ENCODE measurements around the gene LRRC75B.

LRRC75B gene

GRCh38 chr22:24585461-24585860 lies 7.4 kb downstream of the LRRC75B start:
- no peak for DNase-seq (ENCODE audit: low spot score)

GRCh38 chr22:24584871-24585411 lies 7.9 kb downstream of the LRRC75B start:
- DNase-seq (ENCODE audit: low spot score), result no peak

GRCh38 chr22:24584166-24584790 lies 8.6 kb downstream of the LRRC75B start:
- no peak for DNase-seq (ENCODE audit: low spot score)

- no peak for DNase-seq (ENCODE audit: low spot score)
These were observed 9.4 kb downstream of the LRRC75B start for GRCh38 chr22:24583221-24584165.

- DNase-seq (ENCODE audit: low spot score), result peak; percentile 18
These were observed 10.6 kb downstream of the LRRC75B start for GRCh38 chr22:24582056-24582814.

- DNase-seq (ENCODE audit: low spot score), result no peak
These were observed 12.6 kb downstream of the LRRC75B start for GRCh38 chr22:24580276-24580675.

- DNase-seq (ENCODE audit: low spot score), result no peak
These were observed 13.6 kb downstream of the LRRC75B start for GRCh38 chr22:24579258-24579601.

- DNase-seq (ENCODE audit: low spot score), result no peak
These were observed 14.3 kb downstream of the LRRC75B start for GRCh38 chr22:24578355-24579257.

- no peak for DNase-seq (ENCODE audit: low spot score)
These were observed 16.1 kb downstream of the LRRC75B start for GRCh38 chr22:24576778-24577177.

- no peak for DNase-seq (ENCODE audit: low spot score)
These were observed 21.6 kb downstream of the LRRC75B start for GRCh38 chr22:24571266-24571665.

- DNase-seq (ENCODE audit: low spot score), result no peak
These were observed 25.2 kb downstream of the LRRC75B start for GRCh38 chr22:24567668-24568067.

GRCh38 chr22:24566899-24567511 lies 25.9 kb downstream of the LRRC75B start:
- DNase-seq (ENCODE audit: low spot score), result no peak

GRCh38 chr22:24565077-24565476 lies 27.8 kb downstream of the LRRC75B start:
- no peak for DNase-seq (ENCODE audit: low spot score)

- no peak for DNase-seq (ENCODE audit: low spot score)
These were observed 28.4 kb downstream of the LRRC75B start for GRCh38 chr22:24564376-24565058.

GRCh38 chr22:24563246-24563645 lies 29.6 kb downstream of the LRRC75B start:
- DNase-seq (ENCODE audit: low spot score), result no peak

- DNase-seq (ENCODE audit: low spot score), result no peak
These were observed 33.4 kb downstream of the LRRC75B start for GRCh38 chr22:24559471-24559870.

- peak; percentile 99 for DNase-seq (ENCODE audit: low spot score)
These were observed 37.5 kb downstream of the LRRC75B start, which contains the start of gene SNRPD3 for GRCh38 chr22:24555165-24556039. Gene SNRPD3, plus strand, starts transcription at chr22:24555999. Its CDS starts 1,676 bp downstream, at chr22:24557675.

- peak; percentile 18 for DNase-seq (ENCODE audit: low spot score)
These were observed 38.3 kb downstream of the LRRC75B start, which contains the start of gene GUCD1 for GRCh38 chr22:24554313-24555164. Gene GUCD1, minus strand, starts transcription at chr22:24555138. Its CDS starts 147 bp downstream, at chr22:24554991.

Data from cerebellar cortex (tissue), 1 donor.